Right ventricle myocardium inferior (tissue), 1 donor: ENCODE data around the gene ANKUB1. TPM values are rescaled to one million over a fixed set of nuclear protein-coding genes. Genes with fewer than 3 reads are reported as not detected.

Experiments used
- ATAC-seq: fragments of 200-7000 bp; cut with Tn5 transposase; one replicate; pipeline ENCODE4 v1.9.1; 2020; ENCODE audit warnings: mild to moderate bottlenecking, moderate library complexity
- DNase-seq: peaks from one replicate; pipeline ENCODE4 v3.0.0; 2021; ENCODE audit errors: missing footprints
- intact Hi-C: fragments of 100-400 bp; cut with DNase I; formaldehyde crosslinking; loops from one replicate; pipeline ENCODE4 v1.11.0; 2022
- total RNA-seq: library from RNA; stranded (reverse); fragmentation: NEBNext Ultra II Directional; extraction: Animal tissue kit (Norgen Biotek cat#: 25700); gene quantifications from one replicate; pipeline ENCODE4 v1.2.1, GENCODE V29; 2021
- donor health status: DM: no; HTN: yes; CAD: no; lungs with severe emphysema.

ANKUB1 gene
- total RNA-seq, 1 donor from 2014 or later = not detected

- intact Hi-C loops = loop anchor here (2.0 kb wide), 2 partner anchors 59 to 597 kb away; partner anchors contain the start of genes COMMD2 and TSC22D2
- ATAC-seq (no peak), DNase-seq (no peak)
These were observed 19.8 kb upstream of the ANKUB1 start for GRCh38 chr3:149812165-149812605.

GRCh38 chr3:149810846-149811245, 18.5 kb upstream of the ANKUB1 start:
- ATAC-seq (no peak), DNase-seq (no peak)
- intact Hi-C loops = no loop called here

GRCh38 chr3:149809699-149810098, 17.3 kb upstream of the ANKUB1 start:
- ATAC-seq = no peak
- intact Hi-C loops = no loop called here
- no peak for DNase-seq

- intact Hi-C loops = no loop called here
- ATAC-seq = no peak
- DNase-seq = peak; percentile 70
These were observed 16.0 kb upstream of the ANKUB1 start for GRCh38 chr3:149808209-149808829.

GRCh38 chr3:149806171-149806778, 13.9 kb upstream of the ANKUB1 start:
- DNase-seq (no peak), ATAC-seq (no peak)
- intact Hi-C loops = no loop called here

GRCh38 chr3:149801639-149802038, 9.3 kb upstream of the ANKUB1 start:
- intact Hi-C loops = no loop called here
- DNase-seq (no peak), ATAC-seq (no peak)

GRCh38 chr3:149801195-149801594, 8.8 kb upstream of the ANKUB1 start:
- intact Hi-C loops = no loop called here
- no peak for ATAC-seq
- DNase-seq = no peak

GRCh38 chr3:149800693-149801092, 8.3 kb upstream of the ANKUB1 start:
- ATAC-seq (no peak), DNase-seq (no peak)
- intact Hi-C loops = no loop called here

- ATAC-seq = no peak
- intact Hi-C loops = no loop called here
These were observed 3.7 kb upstream of the ANKUB1 start for GRCh38 chr3:149796026-149796425.

GRCh38 chr3:149790698-149791097, 1.7 kb downstream of the ANKUB1 start:
- intact Hi-C loops = no loop called here
- no peak for DNase-seq
- no peak for ATAC-seq

More at GRCh38 chr3:149796026-149796425, 3.7 kb upstream of the ANKUB1 start:
- no peak for DNase-seq

GRCh38 chr3:149790268-149790667, 2.1 kb downstream of the ANKUB1 start:
- no peak for ATAC-seq
- DNase-seq = no peak
- intact Hi-C loops = no loop called here

GRCh38 chr3:149784064-149784704, 8.2 kb downstream of the ANKUB1 start:
- intact Hi-C loops = no loop called here
- DNase-seq (no peak), ATAC-seq (no peak)

GRCh38 chr3:149783576-149783975, 8.8 kb downstream of the ANKUB1 start:
- ATAC-seq = peak; percentile 31
- intact Hi-C loops = no loop called here
- DNase-seq = no peak

GRCh38 chr3:149781741-149782140, 10.6 kb downstream of the ANKUB1 start:
- intact Hi-C loops = no loop called here
- DNase-seq (no peak), ATAC-seq (no peak)

GRCh38 chr3:149781211-149781610, 11.1 kb downstream of the ANKUB1 start:
- intact Hi-C loops = no loop called here
- ATAC-seq (peak; percentile 39), DNase-seq (no peak)

- intact Hi-C loops = no loop called here
- ATAC-seq = no peak
- DNase-seq = no peak
These were observed 14.7 kb downstream of the ANKUB1 start for GRCh38 chr3:149777414-149778214.

- intact Hi-C loops = no loop called here
- no peak for ATAC-seq
These were observed 16.2 kb downstream of the ANKUB1 start for GRCh38 chr3:149776170-149776569.

GRCh38 chr3:149772861-149773260, 19.5 kb downstream of the ANKUB1 start:
- intact Hi-C loops = loop anchor here (5.0 kb wide), 2 partner anchors 261 to 281 kb away; no protein-coding TSS in a partner anchor
- no peak for ATAC-seq

More at GRCh38 chr3:149776170-149776569, 16.2 kb downstream of the ANKUB1 start:
- DNase-seq = no peak

GRCh38 chr3:149771652-149772271, 20.6 kb downstream of the ANKUB1 start:
- intact Hi-C loops = loop anchor here (5.0 kb wide), 2 partner anchors 259 to 279 kb away; no protein-coding TSS in a partner anchor
- DNase-seq = no peak
- no peak for ATAC-seq

More at GRCh38 chr3:149772861-149773260, 19.5 kb downstream of the ANKUB1 start:
- DNase-seq = no peak
